ENCODE results near the gene IGSF9.
"Not testable (repeated sequence)": the region's sequence is repeated elsewhere in the genome, so short reads cannot be mapped to it uniquely, and the experiment has no call there.

Gene IGSF9

DNA sequence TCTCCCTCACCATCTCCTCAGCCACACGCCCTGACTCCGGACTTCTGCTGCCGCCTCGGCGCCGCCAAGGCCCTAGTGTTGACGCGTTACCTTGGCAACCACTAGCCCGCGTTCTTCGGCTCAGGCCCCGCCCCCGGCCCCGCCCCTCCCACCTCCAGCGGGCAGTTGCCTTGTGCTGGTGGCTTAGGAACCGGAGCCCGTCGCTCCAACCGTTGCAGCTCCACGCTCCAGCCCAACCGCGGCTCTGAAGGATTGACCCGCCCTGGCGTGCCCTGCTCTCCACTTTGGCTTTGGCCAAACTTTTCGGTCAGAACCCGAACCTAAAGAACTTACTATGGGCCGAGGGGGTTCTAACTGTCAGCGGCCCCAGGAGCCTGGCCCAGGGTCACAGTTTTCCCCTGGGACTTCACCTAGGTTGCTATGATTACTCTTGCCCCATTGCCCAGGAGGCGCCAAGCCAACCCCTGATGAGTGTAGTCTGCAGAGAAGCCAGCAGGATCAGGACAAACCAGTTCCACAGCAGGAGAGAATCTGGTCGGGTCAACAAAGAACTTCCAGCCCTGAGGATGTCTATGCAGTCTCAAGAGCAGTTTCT lies 45.2 kb downstream of the IGSF9 start, which contains the start of gene CFAP45:
Gene CFAP45, minus strand, starts transcription at position 80 of the 595 bp plus-strand sequence. Its CDS starts 67 bp downstream, at position 13.
- no peak within 1 kb of the TSS for H3K4me3 ChIP-seq (ENCODE audit: insufficient read depth, low read length, poor library complexity, severe bottlenecking)
- no peak within 1 kb of the TSS for H3K4me2 ChIP-seq (ENCODE audit: low read depth, low read length, poor library complexity, severe bottlenecking)
- no peaks in the 10 kb centered on the region for H4K20me1 ChIP-seq (ENCODE audit: low read depth, low read length)
- H3K9me2 ChIP-seq (replicated peaks; ENCODE audit: insufficient read depth, low read length) = no peaks in the 10 kb centered on the region
- no peaks in the 10 kb centered on the region for H3K27me3 ChIP-seq (ENCODE audit: low read length)
- no peak within 1 kb of the TSS for H3K9ac ChIP-seq (ENCODE audit: low read length)
- no peaks in the 10 kb centered on the region for H3K9me3 ChIP-seq (ENCODE audit: insufficient read depth, low read length)
- H3F3A ChIP-seq (ENCODE audit: insufficient read depth) = no peaks in the 10 kb centered on the region
- TF ChIP-seq EZH2phosphoT487 (conservative IDR thresholded peaks at IDR 0.05; ENCODE audit: low read length) = no peak
- TF ChIP-seq, protein P1, sequence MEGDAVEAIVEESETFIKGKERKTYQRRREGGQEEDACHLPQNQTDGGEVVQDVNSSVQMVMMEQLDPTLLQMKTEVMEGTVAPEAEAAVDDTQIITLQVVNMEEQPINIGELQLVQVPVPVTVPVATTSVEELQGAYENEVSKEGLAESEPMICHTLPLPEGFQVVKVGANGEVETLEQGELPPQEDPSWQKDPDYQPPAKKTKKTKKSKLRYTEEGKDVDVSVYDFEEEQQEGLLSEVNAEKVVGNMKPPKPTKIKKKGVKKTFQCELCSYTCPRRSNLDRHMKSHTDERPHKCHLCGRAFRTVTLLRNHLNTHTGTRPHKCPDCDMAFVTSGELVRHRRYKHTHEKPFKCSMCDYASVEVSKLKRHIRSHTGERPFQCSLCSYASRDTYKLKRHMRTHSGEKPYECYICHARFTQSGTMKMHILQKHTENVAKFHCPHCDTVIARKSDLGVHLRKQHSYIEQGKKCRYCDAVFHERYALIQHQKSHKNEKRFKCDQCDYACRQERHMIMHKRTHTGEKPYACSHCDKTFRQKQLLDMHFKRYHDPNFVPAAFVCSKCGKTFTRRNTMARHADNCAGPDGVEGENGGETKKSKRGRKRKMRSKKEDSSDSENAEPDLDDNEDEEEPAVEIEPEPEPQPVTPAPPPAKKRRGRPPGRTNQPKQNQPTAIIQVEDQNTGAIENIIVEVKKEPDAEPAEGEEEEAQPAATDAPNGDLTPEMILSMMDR (IDR thresholded peaks at IDR 0.05; ENCODE audit: insufficient read depth, low read length, poor library complexity, severe bottlenecking) = no peak
- H3K36me3 ChIP-seq (ENCODE audit: low read length) = no peaks in the 10 kb centered on the region
- H3K27ac ChIP-seq (ENCODE audit: low read depth, low read length) = no peak within 1 kb of the TSS
- H2AFZ ChIP-seq (ENCODE audit: low read depth, low read length, severe bottlenecking) = no peak within 1 kb of the TSS
- H3K79me2 ChIP-seq (ENCODE audit: insufficient read depth, low read length) = no peaks in the 10 kb centered on the region

DNA sequence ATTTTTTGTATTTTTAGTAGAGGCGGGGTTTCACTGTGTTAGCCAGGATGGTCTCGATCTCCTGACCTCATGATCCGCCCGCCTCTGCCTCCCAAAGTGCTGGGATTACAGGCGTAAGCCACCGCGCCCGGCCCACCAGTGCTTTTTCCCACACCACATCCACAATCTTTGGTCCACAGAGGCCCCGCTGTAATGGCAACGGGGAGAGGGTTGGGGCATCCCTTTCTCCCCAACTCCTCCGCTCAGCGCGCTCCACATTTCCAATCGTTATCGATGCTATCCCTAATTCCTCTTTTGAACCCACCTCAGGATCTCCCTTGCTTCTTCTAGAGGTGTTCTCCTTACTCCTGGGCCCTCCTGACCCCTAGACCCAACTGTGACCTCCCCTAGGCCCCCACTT lies 45.8 kb downstream of the IGSF9 start:
- not testable (repeated sequence) for H4K20me1 ChIP-seq (ENCODE audit: low read depth, low read length); H3K9me2 ChIP-seq (replicated peaks; ENCODE audit: insufficient read depth, low read length); H3K4me3 ChIP-seq (ENCODE audit: insufficient read depth, low read length, poor library complexity, severe bottlenecking); H3K36me3 ChIP-seq (ENCODE audit: low read length); H3K27me3 ChIP-seq (ENCODE audit: low read length); H3K79me2 ChIP-seq (ENCODE audit: insufficient read depth, low read length); H3K9ac ChIP-seq (ENCODE audit: low read length); H3K4me2 ChIP-seq (ENCODE audit: low read depth, low read length, poor library complexity, severe bottlenecking); H3K27ac ChIP-seq (ENCODE audit: low read depth, low read length); H2AFZ ChIP-seq (ENCODE audit: low read depth, low read length, severe bottlenecking); H3F3A ChIP-seq (ENCODE audit: insufficient read depth); H3K9me3 ChIP-seq (ENCODE audit: insufficient read depth, low read length)

DNA sequence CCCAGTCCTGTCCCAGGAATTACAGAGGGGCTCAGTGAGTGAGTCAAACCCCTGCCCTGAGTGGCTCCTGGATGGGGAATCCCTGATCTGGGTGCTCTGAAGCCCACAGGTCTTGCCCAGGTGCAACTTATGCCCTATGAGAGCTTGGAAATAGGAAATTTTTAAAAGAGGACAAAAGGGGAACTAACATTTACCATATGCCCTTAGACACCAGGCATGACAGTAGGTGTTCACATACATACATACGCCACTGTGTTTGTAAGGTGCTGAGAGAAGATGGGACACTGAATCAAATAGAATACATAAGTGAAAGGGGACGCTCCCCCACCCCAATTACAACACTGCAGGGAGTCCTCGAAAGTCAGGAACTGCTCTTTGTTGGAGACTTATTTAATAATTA lies 46.9 kb downstream of the IGSF9 start:
- no peaks in the 10 kb centered on the region for H3K9me3 ChIP-seq (ENCODE audit: insufficient read depth, low read length)
- no peaks in the 10 kb centered on the region for H3K27me3 ChIP-seq (ENCODE audit: low read length)
- H3K79me2 ChIP-seq (ENCODE audit: insufficient read depth, low read length) = no peaks in the 10 kb centered on the region
- H3K9me2 ChIP-seq (replicated peaks; ENCODE audit: insufficient read depth, low read length) = no peaks in the 10 kb centered on the region
- no peaks in the 10 kb centered on the region for H3K36me3 ChIP-seq (ENCODE audit: low read length)
- no peak overlapping the region for H3K4me2 ChIP-seq (ENCODE audit: low read depth, low read length, poor library complexity, severe bottlenecking)
- H4K20me1 ChIP-seq (ENCODE audit: low read depth, low read length) = no peaks in the 10 kb centered on the region
- no peak overlapping the region for H2AFZ ChIP-seq (ENCODE audit: low read depth, low read length, severe bottlenecking)
- H3K9ac ChIP-seq (ENCODE audit: low read length) = no peak overlapping the region
- TF ChIP-seq EZH2phosphoT487 (conservative IDR thresholded peaks at IDR 0.05; ENCODE audit: low read length) = no peak
- TF ChIP-seq, protein P1 (IDR thresholded peaks at IDR 0.05; ENCODE audit: insufficient read depth, low read length, poor library complexity, severe bottlenecking) = no peak
- H3K4me3 ChIP-seq (ENCODE audit: insufficient read depth, low read length, poor library complexity, severe bottlenecking) = no peak overlapping the region
- H3F3A ChIP-seq (ENCODE audit: insufficient read depth) = no peaks in the 10 kb centered on the region
- no peak overlapping the region for H3K27ac ChIP-seq (ENCODE audit: low read depth, low read length)

DNA sequence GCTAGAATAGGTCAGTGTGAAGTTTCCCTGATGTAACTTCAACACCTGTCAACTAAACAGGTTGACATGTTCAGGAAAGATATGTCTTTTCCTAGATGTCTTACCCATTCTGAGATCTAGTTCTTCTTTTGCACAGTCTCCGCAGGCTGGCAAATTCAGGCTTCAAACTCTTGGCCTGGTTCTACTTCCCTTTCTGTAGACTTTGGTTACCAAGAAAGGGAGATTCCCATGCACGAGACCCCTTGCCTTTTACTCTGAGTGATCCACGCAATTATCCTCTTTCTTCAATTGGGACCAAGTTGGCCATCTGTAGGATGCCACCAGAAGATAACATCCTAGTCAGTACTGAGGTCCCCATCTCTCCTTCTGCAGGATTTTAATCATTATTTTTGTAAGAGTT lies 47.5 kb downstream of the IGSF9 start:
- no peak overlapping the region for H3K27ac ChIP-seq (ENCODE audit: low read depth, low read length)
- TF ChIP-seq, protein P1 (IDR thresholded peaks at IDR 0.05; ENCODE audit: insufficient read depth, low read length, poor library complexity, severe bottlenecking) = no peak
- TF ChIP-seq EZH2phosphoT487 (conservative IDR thresholded peaks at IDR 0.05; ENCODE audit: low read length) = no peak
- H3K79me2 ChIP-seq (ENCODE audit: insufficient read depth, low read length) = no peaks in the 10 kb centered on the region
- no peaks in the 10 kb centered on the region for H3K27me3 ChIP-seq (ENCODE audit: low read length)
- no peaks in the 10 kb centered on the region for H4K20me1 ChIP-seq (ENCODE audit: low read depth, low read length)
- H3K9me2 ChIP-seq (replicated peaks; ENCODE audit: insufficient read depth, low read length) = no peaks in the 10 kb centered on the region
- no peaks in the 10 kb centered on the region for H3K36me3 ChIP-seq (ENCODE audit: low read length)
- H3K4me3 ChIP-seq (ENCODE audit: insufficient read depth, low read length, poor library complexity, severe bottlenecking) = no peak overlapping the region
- H3K4me2 ChIP-seq (ENCODE audit: low read depth, low read length, poor library complexity, severe bottlenecking) = no peak overlapping the region
- no peaks in the 10 kb centered on the region for H3F3A ChIP-seq (ENCODE audit: insufficient read depth)
- H3K9me3 ChIP-seq (ENCODE audit: insufficient read depth, low read length) = no peaks in the 10 kb centered on the region
- no peak overlapping the region for H2AFZ ChIP-seq (ENCODE audit: low read depth, low read length, severe bottlenecking)
- H3K9ac ChIP-seq (ENCODE audit: low read length) = no peak overlapping the region

Measured in SU-DHL-6 (cell line).